ENCODE results near the gene MEGF11. TPM values are rescaled to one million over a fixed set of nuclear protein-coding genes. Genes with fewer than 3 reads are reported as not detected.

The MEGF11 gene
- total RNA-seq, 2 donors from 2014 or later = not detected

- peaks cover 0 to 12% (median 0%) of the 10 kb centered on the region in 3 donors for H3K9me3 ChIP-seq
- peaks cover 11% of the 10 kb centered on the region for H3K4me1 ChIP-seq
- H3K4me3 ChIP-seq = no peak overlapping the region
- DNase-seq (no peak), ATAC-seq (no peak)
- no peak overlapping the region for H3K27ac ChIP-seq
- H3K36me3 ChIP-seq (replicated peaks in 1 of 2; ENCODE audit: insufficient read depth in 1 of 2, low read depth in 2 of 2) = no peaks in the 10 kb centered on the region
- intact Hi-C loops (cut with DNase I) = no loop called here
- 89 to 94% methylated on average over 10 of the region's 10 CpGs for WGBS, 2 donors
- no peak for TF ChIP-seq CTCF (IDR thresholded peaks at IDR 0.05)
- no peak for TF ChIP-seq POLR2A (IDR thresholded peaks at IDR 0.05)
- no peaks in the 10 kb centered on the region for H3K27me3 ChIP-seq
These were observed 168.8 kb downstream of the MEGF11 start for GRCh38 chr15:66084704-66085103.

- WGBS, 2 donors = 35 to 36% methylated on average over 7 to 22 of the region's 23 CpGs
- Histone ChIP-seq H3K4me3 (no peak overlapping the region), H3K4me1 (peaks cover 11% of the 10 kb centered on the region), H3K36me3 (replicated peaks in 1 of 2; ENCODE audit: insufficient read depth in 1 of 2, low read depth in 2 of 2) (no peaks in the 10 kb centered on the region), H3K9me3 (peaks cover 0 to 12% (median 0%) of the 10 kb centered on the region in 3 donors), H3K27ac (peak overlapping the region; percentile 20 to 59 (median 48)), H3K27me3 (no peaks in the 10 kb centered on the region)
- DNase-seq (peak; percentile 60 to 85 (median 68)), ATAC-seq (peak; percentile 89)
- TF ChIP-seq POLR2A (IDR thresholded peaks at IDR 0.05) = no peak
- TF ChIP-seq CTCF (IDR thresholded peaks at IDR 0.05) = peak in 4 of 7 experiments; percentile 40 to 49 (median 48)
- intact Hi-C loops (cut with DNase I) = no loop called here
These were observed 172.7 kb downstream of the MEGF11 start for GRCh38 chr15:66080717-66081398.

GRCh38 chr15:66078929-66079275, 174.6 kb downstream of the MEGF11 start:
- no peak overlapping the region for H3K27ac ChIP-seq
- WGBS, 2 donors = 65 to 85% methylated on average over 5 of the region's 5 CpGs
- H3K4me3 ChIP-seq = no peak overlapping the region
- no peaks in the 10 kb centered on the region for H3K36me3 ChIP-seq (replicated peaks in 1 of 2; ENCODE audit: insufficient read depth in 1 of 2, low read depth in 2 of 2)
- no peaks in the 10 kb centered on the region for H3K9me3 ChIP-seq
- ATAC-seq (no peak), DNase-seq (no peak)
- intact Hi-C loops (cut with DNase I) = no loop called here
- H3K27me3 ChIP-seq = no peaks in the 10 kb centered on the region
- no peak for TF ChIP-seq CTCF (IDR thresholded peaks at IDR 0.05)
- no peak for TF ChIP-seq POLR2A (IDR thresholded peaks at IDR 0.05)
- peaks cover 11% of the 10 kb centered on the region for H3K4me1 ChIP-seq

- 72 to 78% methylated on average over 6 to 20 of the region's 20 CpGs for WGBS, 2 donors
- no peak for TF ChIP-seq POLR2A (IDR thresholded peaks at IDR 0.05)
- TF ChIP-seq CTCF (IDR thresholded peaks at IDR 0.05) = no peak
- H3K9me3 ChIP-seq = no peaks in the 10 kb centered on the region
- H3K27me3 ChIP-seq = no peaks in the 10 kb centered on the region
- H3K36me3 ChIP-seq (replicated peaks in 1 of 2; ENCODE audit: insufficient read depth in 1 of 2, low read depth in 2 of 2) = no peaks in the 10 kb centered on the region
- H3K4me1 ChIP-seq = peaks cover 14% of the 10 kb centered on the region
- no peak overlapping the region for H3K4me3 ChIP-seq
- no peak overlapping the region for H3K27ac ChIP-seq
- intact Hi-C loops (cut with DNase I) = no loop called here
- ATAC-seq (no peak), DNase-seq (no peak)
These were observed 175.2 kb downstream of the MEGF11 start for GRCh38 chr15:66078196-66078928.
